Lower leg skin (tissue), 4 donors: ENCODE data around the gene RGS7. TPM values are rescaled to one million over a fixed set of nuclear protein-coding genes. Genes with fewer than 3 reads are reported as not detected.

Experiments
- DNase-seq, 2 donors: peaks; one replicate each; pipeline ENCODE4 v3.0.0-alpha.2; 2019; ENCODE audit warnings: low spot score in 2 of 2
- H3K4me3 ChIP-seq: fragments of 200-600 bp; sonication (generic); 2 replicates; pipeline ENCODE4 v1.5.1; 2017; ENCODE audit warnings: mild to moderate bottlenecking, low read depth; ENCODE audit not compliant: poor library complexity, severe bottlenecking
- CTCF ChIP-seq, 3 donors: fragments of 450-650 bp; IDR thresholded peaks; one replicate each; pipeline ENCODE4 v1.5.1; 2016; ENCODE audit warnings: antibody characterized with exemption in 3 of 3, mild to moderate bottlenecking in 3 of 3, moderate library complexity in 2 of 3
- POLR2A ChIP-seq, 2 donors: fragments of 450-650 bp; IDR thresholded peaks; one replicate each; pipeline ENCODE4 v1.6.1; 2016 to 2017; ENCODE audit warnings: antibody characterized with exemption in 2 of 2, mild to moderate bottlenecking in 1 of 2, moderate library complexity in 1 of 2
- WGBS, 2 donors: methylation state at CpG; one replicate each; pipeline ENCODE4 v1.1.5; 2018; 5-methylcytosine and 5-hydroxymethylcytosine counted together
- intact Hi-C: fragments of 100-400 bp; cut with DNase I; formaldehyde crosslinking; loops from one replicate; pipeline ENCODE4 v1.15.0; 2023; ENCODE audit warnings: low total_unique reads
- total RNA-seq, 4 donors: library from RNA; depleted of rRNA; stranded (reverse); fragments of >200 nt; gene quantifications; one replicate each; pipeline ENCODE4 v1.1.0, GENCODE V29; 2016

Gene RGS7
- total RNA-seq, 4 donors from 2014 or later = not detected

GRCh38 chr1:240968864-240969263, 388.1 kb downstream of the RGS7 start:
- H3K4me3 ChIP-seq = no peak overlapping the region
- 83 to 86% methylated on average over 5 of the region's 5 CpGs for WGBS, 2 donors
- TF ChIP-seq CTCF (IDR thresholded peaks at IDR 0.05) (no peak), POLR2A (IDR thresholded peaks at IDR 0.05) (no peak)
- intact Hi-C loops = no loop called here
- DNase-seq = no peak

- no peak overlapping the region for H3K4me3 ChIP-seq
- TF ChIP-seq CTCF (IDR thresholded peaks at IDR 0.05) (no peak), POLR2A (IDR thresholded peaks at IDR 0.05) (no peak)
- no peak for DNase-seq
- intact Hi-C loops = no loop called here
- WGBS, 2 donors = 84 to 87% methylated on average over 10 of the region's 10 CpGs
These were observed 389.8 kb downstream of the RGS7 start for GRCh38 chr1:240967070-240967724.

GRCh38 chr1:240965581-240966091, 391.4 kb downstream of the RGS7 start:
- intact Hi-C loops = no loop called here
- WGBS, 2 donors = 30% methylated on average over 10 of the region's 10 CpGs
- no peak for TF ChIP-seq POLR2A (IDR thresholded peaks at IDR 0.05)
- no peak for TF ChIP-seq CTCF (IDR thresholded peaks at IDR 0.05)
- no peak overlapping the region for H3K4me3 ChIP-seq
- no peak for DNase-seq

GRCh38 chr1:240962086-240962485, 394.9 kb downstream of the RGS7 start:
- WGBS, 2 donors = 84 to 86% methylated on average over 4 of the region's 4 CpGs
- DNase-seq = no peak
- H3K4me3 ChIP-seq = no peak overlapping the region
- TF ChIP-seq CTCF (IDR thresholded peaks at IDR 0.05) = no peak
- TF ChIP-seq POLR2A (IDR thresholded peaks at IDR 0.05) = no peak
- intact Hi-C loops = no loop called here

GRCh38 chr1:240956424-240956823, 400.6 kb downstream of the RGS7 start:
- DNase-seq = no peak
- intact Hi-C loops = no loop called here
- no peak overlapping the region for H3K4me3 ChIP-seq
- TF ChIP-seq POLR2A (IDR thresholded peaks at IDR 0.05) (no peak), CTCF (IDR thresholded peaks at IDR 0.05) (no peak)
- WGBS, 2 donors = 82 to 85% methylated on average over 2 of the region's 2 CpGs

GRCh38 chr1:240956020-240956419, 401.0 kb downstream of the RGS7 start:
- TF ChIP-seq POLR2A (IDR thresholded peaks at IDR 0.05) (no peak), CTCF (IDR thresholded peaks at IDR 0.05) (no peak)
- no peak overlapping the region for H3K4me3 ChIP-seq

More at GRCh38 chr1:240956020-240956419, 401.0 kb downstream of the RGS7 start:
- DNase-seq = no peak
- intact Hi-C loops = no loop called here
- WGBS, 2 donors = 47 to 57% methylated on average over 2 of the region's 2 CpGs
